Astrocyte of the cerebellum (primary cell): ENCODE results near the gene ITPRID1.
"Not testable (repeated sequence)": the region's sequence is repeated elsewhere in the genome, so short reads cannot be mapped to it uniquely, and the experiment has no call there.

Source experiments
- DNase-seq: peaks from one replicate; pipeline ENCODE4 v3.0.0-alpha.2; 2011; ENCODE audit warnings: low read depth
- H3K4me3 ChIP-seq: 2 replicates; pipeline ENCODE4 v1.5.1; 2011; ENCODE audit warnings: mild to moderate bottlenecking, low read depth, low read length, moderate library complexity
- CTCF ChIP-seq: IDR thresholded peaks from 2 replicates; pipeline ENCODE4 v1.5.1; 2012; ENCODE audit warnings: low read length, low read depth, moderate library complexity, mild to moderate bottlenecking; ENCODE audit errors: missing control alignments
- in situ Hi-C: cut with HindIII; loops from 2 replicates; pipeline ENCODE4 v1.10.0; 2017; ENCODE audit warnings: low sequenced_read_pairs

ITPRID1 gene

GRCh38 chr7:31521336-31522010 is 7.6 kb downstream of the ITPRID1 start:
- in situ Hi-C loops = no loop called here
- TF ChIP-seq CTCF = no peak
- no peak for DNase-seq
- H3K4me3 ChIP-seq = no peak overlapping the region

- no peak for TF ChIP-seq CTCF
- DNase-seq = no peak
- no peak overlapping the region for H3K4me3 ChIP-seq
- in situ Hi-C loops = no loop called here
Observed at GRCh38 chr7:31526864-31527263, 13.0 kb downstream of the ITPRID1 start.

- H3K4me3 ChIP-seq = no peak overlapping the region
- no peak for DNase-seq
- TF ChIP-seq CTCF = no peak
- in situ Hi-C loops = no loop called here
Observed at GRCh38 chr7:31529103-31529502, 15.2 kb downstream of the ITPRID1 start.

- DNase-seq, H3K4me3 ChIP-seq, in situ Hi-C loops: not testable (repeated sequence)
Observed at GRCh38 chr7:31540651-31541185, 26.8 kb downstream of the ITPRID1 start.

- no peak for DNase-seq
- in situ Hi-C loops = no loop called here
- no peak for TF ChIP-seq CTCF
- H3K4me3 ChIP-seq = no peak overlapping the region
Observed at GRCh38 chr7:31545549-31545948, 31.7 kb downstream of the ITPRID1 start.

- no peak for TF ChIP-seq CTCF
- no peak for DNase-seq
- in situ Hi-C loops = no loop called here
- H3K4me3 ChIP-seq = no peak overlapping the region
Observed at GRCh38 chr7:31549611-31550010, 35.7 kb downstream of the ITPRID1 start.

GRCh38 chr7:31550432-31550831 is 36.5 kb downstream of the ITPRID1 start:
- DNase-seq = no peak
- TF ChIP-seq CTCF = no peak
- in situ Hi-C loops = no loop called here
- no peak overlapping the region for H3K4me3 ChIP-seq
